HG03354 (cell line): Measurements from ENCODE around the gene SEL1L3.
A peak's percentile ranks its signal among the peaks of the same experiment; 100 is the strongest.

Experiments used
- ATAC-seq: cut with Tn5 transposase; IDR thresholded peaks from one replicate; pipeline ENCODE4 v1.9.1; 2021; ENCODE audit warnings: mild to moderate bottlenecking; ENCODE audit not compliant: unreplicated experiment, poor library complexity, severe bottlenecking

SEL1L3 gene

DNA sequence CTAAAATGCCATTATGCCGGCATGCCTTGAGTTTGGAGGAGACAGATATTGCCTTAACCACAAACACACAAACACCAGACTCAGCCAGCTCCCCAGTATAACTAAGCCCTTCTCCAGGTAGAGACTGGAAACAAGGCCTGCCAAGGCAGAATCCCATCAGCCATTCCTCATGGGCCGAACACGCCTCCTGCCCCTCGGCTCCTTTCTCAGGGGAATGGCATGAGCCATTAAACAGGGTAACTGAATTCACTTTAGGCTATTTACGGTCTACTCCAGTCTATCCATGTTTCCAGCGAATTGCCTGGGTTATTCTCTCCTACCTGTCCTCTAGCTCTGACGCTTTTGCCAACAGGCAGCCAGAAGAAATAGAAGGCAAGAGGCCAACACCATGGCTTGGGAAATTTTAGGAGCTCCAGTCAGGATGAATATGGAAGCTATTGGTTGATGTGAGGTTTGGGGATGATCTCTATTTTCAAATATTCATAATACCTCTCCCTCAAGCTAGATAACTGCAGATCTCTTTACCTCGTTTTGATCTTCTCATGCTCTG is 4.9 kb downstream of the SEL1L3 start:
- no peak for ATAC-seq

DNA sequence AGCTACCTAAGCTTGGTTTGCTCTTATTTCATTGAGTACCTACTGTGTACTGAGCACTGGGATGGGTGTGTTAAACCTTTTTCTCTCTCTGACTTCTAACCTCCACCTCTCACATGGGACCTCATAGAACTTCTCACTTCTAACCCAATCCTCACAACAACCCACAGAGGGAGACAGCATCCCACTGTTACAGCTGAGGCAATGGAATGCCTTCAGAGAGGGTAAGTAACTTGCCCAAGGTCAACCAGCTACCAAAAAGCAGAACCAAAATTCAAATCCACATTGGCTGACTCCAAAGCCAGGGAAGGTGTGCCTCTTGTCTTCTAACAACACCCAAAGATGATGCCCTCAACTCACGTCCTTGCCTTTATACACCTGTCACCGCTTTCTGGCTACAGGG is 5.4 kb downstream of the SEL1L3 start:
- ATAC-seq = no peak

DNA sequence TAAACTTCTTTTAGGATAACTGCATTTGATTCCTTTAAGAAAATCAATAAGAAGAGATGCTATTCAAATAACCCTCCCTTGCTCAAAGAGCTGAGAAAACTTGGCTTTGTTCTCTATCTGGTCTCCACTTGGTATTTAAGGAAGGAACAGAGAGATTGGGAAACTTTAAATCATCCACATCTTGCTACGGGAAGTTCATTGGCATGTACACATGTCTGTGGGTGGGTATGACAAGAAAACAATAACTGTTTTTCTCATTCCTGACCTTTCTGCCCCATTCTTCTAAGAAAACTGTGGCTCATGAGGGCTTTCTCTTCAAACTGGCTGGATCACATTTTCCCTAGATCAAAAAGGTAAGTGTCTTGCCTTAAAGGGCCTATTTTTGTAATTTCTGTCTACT is 6.0 kb downstream of the SEL1L3 start:
- no peak for ATAC-seq

DNA sequence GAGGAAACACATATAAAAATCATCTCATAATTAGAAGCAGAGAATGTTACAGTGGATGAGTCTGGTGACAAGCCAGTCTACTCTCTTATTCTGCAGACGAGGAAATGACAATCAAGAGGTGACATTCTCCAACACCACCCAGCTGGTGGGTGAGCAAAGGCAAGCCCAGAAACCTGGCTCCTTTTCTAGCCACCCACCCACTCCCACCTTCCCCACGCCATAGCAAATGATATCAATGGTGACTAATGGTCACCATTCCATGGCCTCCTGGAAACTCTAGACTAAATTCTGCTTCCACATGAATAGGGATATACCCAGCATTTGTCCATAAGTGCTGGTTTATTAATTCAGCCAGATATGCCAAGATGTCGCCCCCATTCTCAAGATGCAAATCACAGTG is 10.7 kb downstream of the SEL1L3 start:
- ATAC-seq = no peak

DNA sequence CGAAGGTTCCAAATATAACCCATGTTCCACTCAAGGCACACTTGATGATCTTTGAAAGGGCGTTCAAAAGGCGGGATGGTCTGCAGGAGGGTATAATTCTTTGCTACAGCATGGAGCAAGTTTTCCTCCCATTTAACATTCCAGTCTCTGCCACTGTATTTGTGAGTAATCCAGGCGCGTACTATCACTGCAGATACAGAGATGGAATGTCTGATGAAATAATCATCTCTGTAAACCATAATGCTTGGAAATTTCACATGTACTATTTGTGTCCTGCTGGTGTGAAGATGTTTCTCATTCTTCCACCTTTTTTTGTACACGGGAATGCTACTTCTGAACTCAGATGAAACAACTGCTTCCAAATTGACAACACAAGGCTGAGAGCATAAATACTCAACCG is 15.5 kb downstream of the SEL1L3 start:
- no peak for ATAC-seq

DNA sequence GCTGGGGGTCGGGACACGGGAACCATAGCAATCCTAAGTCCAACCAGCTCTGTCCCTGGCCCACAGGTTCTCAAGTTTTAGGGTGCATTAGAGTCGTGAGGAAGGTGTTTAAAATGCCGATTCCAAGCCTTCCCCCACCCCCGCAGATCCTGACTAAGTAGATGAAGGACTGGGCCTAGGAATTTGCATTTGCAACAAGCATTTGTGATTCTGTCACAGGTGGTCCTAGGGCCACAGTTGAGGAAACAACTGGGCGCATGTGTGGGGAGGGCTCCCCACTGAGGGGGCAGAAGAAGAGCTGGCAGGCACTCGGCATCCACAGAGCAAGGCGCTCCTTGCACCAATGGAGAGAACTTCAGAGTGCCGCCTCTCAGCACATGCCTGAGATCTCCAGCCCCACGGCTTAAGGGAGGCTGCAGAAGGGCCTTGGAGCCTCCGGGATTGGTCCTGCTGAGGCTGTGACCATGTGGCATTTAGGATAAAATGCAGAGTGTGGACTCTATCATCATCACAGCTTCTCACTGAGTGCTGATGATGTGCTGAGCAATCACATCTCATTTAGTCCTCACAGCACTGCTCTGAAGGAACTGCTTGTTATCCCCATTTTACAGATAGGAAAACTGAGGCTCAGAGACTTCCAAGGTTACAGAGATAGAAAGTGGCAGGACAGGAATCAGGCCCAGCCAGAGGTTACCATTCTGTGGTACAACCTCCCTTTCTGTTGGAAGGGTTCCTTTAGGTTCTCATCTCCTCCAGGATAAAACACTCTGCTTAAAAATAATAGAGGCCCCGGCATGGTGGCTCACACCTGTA is 16.7 kb downstream of the SEL1L3 start:
- ATAC-seq = no peak

DNA sequence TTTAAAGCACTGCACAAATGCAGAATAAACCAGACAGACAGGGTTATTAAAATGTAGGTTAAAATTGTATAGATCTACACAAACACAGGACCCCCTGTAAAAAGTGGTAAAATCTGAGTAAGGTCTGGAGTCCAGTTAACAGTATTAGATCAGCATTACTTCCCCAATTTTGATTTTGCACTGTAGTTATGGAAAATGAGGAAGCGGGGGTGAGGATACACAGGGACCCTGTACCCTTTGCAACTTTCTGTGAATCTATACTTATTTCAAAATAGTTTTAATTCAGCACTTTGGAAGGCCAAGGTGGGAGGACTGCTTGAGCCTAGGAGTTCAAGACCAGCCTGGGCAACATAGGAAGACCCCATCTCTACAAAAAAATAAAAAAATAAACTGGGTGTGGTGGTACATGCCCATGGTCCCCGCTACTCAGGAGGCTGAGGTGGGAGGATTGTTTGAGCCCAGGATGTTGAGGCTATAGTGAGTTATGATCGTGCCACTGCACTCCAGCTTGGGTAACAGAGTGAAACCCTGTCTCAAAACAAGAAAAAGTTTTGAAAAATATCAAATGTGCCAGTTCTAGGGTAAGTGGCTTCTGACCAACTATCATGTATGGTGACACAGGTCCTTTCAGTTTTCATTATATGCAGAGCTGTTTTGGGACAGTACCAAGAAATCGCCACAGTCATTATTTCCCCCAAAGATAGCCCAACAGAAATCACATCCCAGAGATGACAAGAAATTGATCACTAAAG is 17.7 kb downstream of the SEL1L3 start:
- no peak for ATAC-seq

DNA sequence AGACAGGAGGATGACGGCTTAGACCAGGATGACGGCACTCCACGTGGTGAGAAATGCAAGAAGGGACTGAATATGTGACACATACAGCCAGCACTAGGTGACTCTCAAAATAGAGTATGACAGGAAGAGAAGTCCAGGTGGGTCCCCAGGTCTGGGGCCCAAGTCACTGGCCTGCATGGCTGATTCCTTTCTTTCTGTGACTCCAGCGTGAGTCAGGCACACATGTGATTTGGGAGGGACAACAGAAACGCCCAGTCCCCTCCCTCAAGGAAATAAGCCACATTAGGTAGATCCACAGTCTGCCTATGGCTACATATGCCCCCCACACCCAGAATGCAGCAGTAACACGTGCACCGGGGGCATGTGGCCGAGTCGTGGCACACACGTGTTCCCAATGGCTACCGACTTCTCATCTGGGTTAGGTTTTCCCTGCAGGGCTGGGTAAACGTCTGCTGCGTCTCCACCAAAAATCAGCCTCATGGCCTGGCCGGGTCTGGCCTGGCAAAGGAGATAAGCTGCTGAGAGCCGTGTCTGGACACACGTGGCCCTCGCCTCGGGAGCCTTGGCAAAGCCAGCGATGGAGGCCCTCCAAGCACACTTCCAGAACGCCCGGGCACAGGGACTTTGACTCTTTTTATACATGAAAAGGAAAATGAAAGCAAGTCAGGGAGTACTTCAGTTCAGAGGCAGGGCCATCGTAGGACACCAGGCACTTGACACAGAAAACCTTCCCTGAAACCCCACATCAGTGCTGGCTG is 19.3 kb downstream of the SEL1L3 start:
- ATAC-seq = no peak

DNA sequence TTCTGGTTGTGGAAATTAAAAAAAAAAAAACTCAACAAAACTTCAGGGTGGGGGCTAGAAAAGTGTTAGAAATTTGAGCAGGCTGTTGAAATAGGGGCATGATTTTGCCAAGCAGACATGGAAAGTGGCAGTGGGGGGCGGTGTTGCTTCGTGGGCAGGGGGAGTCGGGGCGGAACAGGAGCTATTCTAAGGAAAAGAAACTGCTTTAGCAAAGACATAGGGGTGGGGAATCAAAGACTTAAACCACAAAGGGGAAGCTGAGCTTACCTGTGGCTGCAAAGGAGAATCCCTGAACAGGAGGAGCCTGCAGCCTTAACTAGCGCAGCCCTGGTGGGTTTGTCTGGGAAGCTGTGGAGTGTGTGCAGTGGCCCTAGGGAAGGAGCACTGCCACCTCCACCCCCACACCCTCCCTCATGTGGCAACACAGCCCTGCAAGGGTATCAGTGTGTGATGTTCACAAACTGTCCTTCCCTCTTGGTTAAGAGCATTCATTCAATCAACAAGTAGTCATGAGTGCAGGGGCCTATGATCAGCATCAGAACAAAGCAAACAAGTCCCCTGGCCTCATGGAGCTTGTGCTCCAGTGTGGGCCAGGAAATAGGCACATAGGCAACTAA is 20.5 kb downstream of the SEL1L3 start:
- ATAC-seq = peak; percentile 76

DNA sequence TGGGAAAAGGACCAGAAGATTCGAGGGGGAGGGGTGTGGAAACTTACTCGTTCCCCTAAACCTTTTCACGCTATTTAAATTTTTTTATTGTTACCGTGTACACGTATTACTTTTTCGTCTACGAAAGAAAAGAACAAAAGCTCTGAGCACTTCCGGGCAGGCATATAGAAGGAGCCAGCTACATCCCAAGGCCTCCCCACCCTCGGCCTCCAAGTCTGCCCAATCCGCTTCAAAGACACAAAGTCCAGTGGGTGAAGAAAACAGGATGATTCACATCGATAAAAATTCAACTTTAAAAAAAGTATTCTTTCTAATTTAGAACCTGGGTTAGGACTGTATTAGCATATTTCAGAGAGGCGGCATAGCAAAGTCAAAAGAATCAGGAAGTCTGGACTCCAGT is 23.1 kb downstream of the SEL1L3 start:
- no peak for ATAC-seq

DNA sequence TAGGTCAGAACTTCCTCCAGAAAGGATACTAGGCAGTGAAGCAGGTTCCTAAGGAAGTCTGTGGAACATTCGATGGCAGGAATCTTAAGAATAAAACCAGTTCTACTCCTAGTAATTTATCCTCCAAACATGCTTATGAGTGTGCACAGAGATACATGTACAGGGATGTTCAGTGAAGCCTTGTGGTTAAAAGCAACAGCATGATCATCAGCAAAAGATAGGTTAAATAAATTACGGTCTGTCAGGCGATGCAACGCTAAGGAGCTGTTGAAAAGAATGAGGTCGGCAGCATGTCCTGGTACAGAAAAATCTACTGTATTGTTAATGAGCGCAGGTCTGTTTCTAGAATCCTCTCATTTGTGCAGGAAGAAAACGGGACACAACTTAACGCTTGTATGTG is 23.6 kb downstream of the SEL1L3 start:
- no peak for ATAC-seq

DNA sequence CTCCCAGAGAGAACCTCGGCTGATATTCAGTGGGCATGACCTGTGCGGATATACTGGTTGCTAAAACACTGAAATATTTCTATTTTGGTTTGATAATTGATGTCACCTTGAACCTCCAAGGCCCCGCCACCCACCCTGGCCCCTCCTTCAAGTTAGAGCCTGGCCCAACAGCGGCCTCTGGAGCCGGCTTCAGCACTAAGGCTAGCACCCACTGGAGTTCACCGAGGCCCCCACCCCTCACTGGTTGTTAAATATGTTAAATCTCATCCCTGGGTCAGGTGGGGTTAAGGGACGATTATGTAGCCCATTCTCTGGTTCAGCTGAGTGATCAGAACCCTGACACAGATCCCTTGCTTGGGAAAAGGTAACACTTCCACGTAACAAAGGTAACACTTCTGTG is 24.3 kb downstream of the SEL1L3 start:
- ATAC-seq = no peak

DNA sequence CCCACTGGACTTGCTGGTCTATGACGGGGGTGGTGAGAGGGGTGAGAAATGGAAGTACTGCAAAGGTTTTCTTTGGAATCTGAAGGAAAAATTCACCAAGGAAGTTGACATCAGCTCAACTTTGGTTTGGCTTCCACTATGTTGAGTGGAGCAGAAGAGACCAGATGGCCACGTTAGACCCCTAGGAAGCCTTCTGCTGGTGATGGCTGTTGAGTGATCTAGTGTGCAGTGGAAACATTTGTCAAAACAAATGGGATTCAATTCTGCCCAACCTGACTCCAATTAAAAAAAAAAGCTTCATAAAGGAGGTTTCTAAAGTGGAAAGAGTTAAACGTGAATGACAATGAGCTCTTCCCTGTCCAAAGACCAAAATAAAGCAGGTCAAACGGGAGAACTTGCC is 25.7 kb downstream of the SEL1L3 start:
- no peak for ATAC-seq

DNA sequence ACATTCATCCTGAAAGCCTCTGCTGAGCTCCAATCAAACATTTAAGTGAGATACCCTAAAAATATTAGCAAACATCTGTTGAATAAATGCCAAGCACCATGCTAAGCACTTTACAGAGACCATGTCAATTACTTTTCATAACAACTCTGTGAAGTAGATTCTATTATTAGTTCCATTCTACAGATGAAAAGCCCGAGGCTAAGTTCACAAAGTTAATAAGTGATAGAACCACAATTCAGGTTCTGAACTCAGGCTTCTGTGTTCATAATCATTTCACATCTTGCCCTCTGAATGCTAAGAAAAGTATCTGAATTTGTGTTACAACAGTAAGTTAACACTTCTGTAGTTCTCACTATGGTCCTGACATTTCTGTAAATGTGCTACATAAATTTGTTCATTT is 27.4 kb downstream of the SEL1L3 start:
- no peak for ATAC-seq

DNA sequence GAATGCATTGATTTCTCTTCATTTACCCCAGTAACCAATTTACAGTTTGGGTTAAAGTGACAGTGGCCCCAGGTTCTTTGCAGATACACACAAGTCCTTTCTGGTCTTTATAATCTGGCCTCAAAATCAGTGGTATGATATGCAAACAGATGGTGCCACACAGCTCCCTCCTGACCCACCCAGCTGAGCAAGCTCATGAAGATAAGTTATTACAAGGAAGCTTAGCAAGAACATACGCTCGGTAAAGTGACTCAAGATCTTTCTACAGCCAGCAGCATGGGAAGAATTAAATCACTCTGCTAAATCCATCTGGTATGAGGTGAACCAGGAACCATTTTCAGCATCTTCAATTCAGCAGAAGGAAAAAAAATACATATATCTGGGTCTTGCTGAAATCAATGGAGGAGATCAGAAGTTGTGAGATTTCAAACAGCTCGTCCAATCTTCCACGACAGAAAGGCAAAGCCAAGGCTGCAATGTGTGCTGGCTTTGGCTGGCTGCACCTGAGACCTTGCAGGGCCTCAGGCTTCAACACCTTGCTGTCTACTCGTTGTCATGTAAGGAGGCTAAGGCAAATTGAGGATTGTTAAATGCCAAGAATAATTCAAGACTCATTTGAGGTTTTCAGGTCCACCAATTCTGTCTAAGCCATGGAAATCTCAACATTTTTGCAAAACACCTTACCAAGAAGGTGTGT is 28.2 kb downstream of the SEL1L3 start:
- ATAC-seq = no peak

DNA sequence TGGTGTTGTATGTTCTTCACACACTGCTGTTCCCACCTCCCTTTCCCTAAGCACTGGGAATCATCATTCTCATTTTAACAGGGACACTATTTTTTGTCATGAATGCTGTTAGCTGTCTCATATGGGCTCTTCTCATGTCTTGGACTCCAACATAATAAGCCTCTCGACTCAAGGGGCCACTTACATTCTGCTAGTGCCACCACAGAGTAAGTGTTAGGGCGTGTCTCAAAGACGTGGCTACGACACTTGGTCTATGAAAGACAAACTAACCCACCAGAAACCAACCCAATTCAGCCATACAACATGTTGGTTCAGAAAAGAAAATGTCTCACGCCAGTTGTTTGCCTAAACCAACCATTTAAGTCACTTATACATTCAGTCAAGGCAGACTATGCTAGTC is 32.2 kb downstream of the SEL1L3 start:
- ATAC-seq = no peak

DNA sequence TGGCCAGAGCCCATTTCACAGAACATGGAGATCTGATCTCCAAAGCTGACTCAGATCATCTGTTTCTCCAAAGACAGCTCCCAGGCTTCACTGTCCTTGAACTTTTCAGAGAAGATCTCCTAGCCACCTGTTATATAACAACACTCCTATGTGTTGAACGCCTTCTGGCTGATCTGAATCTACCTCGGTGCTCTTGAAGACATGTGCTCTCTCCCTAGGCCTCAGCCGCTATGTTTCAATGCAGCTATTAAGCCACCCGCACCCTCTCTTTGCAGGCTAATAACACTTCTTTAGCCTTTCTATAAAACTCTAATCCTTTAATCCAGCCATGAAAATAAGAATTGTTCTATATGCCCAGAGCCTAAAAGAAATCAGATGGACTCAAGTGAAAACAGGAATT is 34.9 kb downstream of the SEL1L3 start:
- no peak for ATAC-seq

DNA sequence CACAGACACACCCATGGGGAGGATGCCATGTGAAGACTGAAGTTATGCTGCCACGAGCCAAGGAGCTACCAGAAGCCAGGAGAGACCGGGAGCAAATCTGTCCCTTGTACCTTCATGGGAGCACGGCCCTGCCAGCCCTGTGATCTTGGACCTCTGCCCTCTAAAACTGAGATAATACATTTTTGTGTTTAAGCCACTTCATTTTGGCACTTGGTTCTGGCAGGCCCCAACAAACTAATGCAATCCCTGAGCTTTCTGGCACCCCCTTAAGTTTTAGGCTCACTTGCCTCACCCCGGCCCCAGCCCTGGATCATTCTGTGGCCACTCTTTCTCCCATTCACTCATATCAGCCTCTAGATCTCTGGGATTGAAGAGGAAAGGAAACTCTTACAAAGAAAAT is 35.4 kb downstream of the SEL1L3 start:
- no peak for ATAC-seq

DNA sequence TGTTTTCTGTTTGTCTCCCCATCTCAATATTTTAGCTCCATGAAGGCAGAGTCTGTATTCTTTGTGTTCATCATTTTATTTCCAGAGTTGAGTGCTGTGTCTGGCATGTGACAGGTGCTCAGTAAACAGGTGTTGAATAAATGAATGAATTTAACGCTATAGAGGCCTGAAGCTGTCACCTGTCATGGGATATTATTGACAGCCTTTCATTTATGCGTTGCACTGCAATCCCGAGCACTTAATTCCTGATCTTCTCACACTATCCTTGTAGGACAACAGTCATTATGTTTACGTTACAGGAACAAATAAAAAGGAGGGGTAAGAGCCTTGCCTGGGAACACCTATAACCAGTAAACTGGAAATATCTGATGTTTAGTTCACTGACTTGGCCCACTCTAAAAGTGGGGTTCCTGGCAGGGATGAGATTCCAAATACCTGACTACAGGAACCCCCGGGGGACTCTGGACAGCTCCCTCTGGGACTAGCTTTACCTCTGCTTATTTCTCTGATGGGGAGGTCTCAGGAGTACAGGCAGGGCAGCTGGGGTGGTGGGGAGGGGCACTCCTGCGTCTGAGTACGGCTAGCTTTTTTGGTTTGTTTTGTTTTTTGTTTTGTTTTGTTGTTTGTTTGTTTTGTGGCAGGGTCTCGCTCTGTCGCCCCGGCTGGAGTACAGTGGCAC is 36.6 kb downstream of the SEL1L3 start:
- ATAC-seq = no peak
